Panc1 (cell line): ENCODE results near the gene GPATCH2L.

Experiments used
- CTCF ChIP-seq: fragments of 450-650 bp; IDR thresholded peaks from 2 replicates; pipeline ENCODE4 v1.5.1; 2017; ENCODE audit warnings: mild to moderate bottlenecking
- SIN3A ChIP-seq: IDR thresholded peaks from 2 replicates; pipeline ENCODE4 v1.6.1; 2012; ENCODE audit warnings: low read depth, mild to moderate bottlenecking, low read length, moderate library complexity, borderline replicate concordance; ENCODE audit not compliant: insufficient read depth

- no peak for TF ChIP-seq CTCF
- no peak for TF ChIP-seq SIN3A
Measured at GRCh38 chr14:76129851-76130576, 21.7 kb upstream of the GPATCH2L start.
